ENCODE measurements around the gene RPP40. TPM values are rescaled to one million over a fixed set of nuclear protein-coding genes. Genes with fewer than 3 reads are reported as not detected.

The RPP40 gene
- total RNA-seq, 1 experiment from 2014 or later, result 15.9 TPM

Other genes with a start within 250 kb of the RPP40 start
- 42.6 TPM for gene CDYL, start 227.6 kb downstream of the RPP40 start, total RNA-seq (2021; ENCODE audit: unreplicated experiment)
- 0.27 TPM for gene PPP1R3G, start 81.3 kb upstream of the RPP40 start, total RNA-seq (2021; ENCODE audit: unreplicated experiment)